Measurements from ENCODE around the gene INTS11. TPM values are rescaled to one million over a fixed set of nuclear protein-coding genes. Genes with fewer than 3 reads are reported as not detected.

INTS11 gene
- total and polyA plus RNA-seq, 2 of the 8 experiments (the other 6 are each of a cell fraction or from before 2014, with no cell fraction given): 113 to 243 TPM

DNA sequence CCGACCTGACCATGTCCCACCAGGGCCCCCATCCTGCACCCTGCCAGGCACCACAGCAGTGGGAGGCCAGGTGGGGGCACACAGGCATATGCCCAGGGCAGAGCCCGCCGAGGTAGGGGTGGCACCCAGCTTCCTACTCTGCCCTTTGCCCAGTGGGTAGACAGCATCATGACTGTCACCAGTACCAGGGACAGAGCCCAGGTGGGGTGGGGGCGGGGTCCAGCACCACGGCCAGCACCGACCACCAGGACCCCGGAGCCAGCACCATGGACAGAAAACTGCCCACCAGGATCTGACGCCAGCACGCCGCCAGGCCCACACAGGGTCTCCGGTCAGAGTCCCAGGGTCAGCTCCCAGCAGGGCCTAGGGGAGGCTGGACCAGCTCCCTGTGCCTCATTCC is 10.4 kb upstream of the INTS11 start:
- Histone ChIP-seq H4K91ac (replicated peaks; ENCODE audit: insufficient read length, low read length) (no peak overlapping the region), H2BK15ac (ENCODE audit: low read length) (no peak overlapping the region), H3K79me1 (ENCODE audit: low read depth, low read length) (peaks cover 4% of the 10 kb centered on the region; the same call in 1 of the 2 replicates), H3K36me3 (ENCODE audit: control insufficient read depth in 2 of 4, insufficient read depth in 4 of 4, low read length in 3 of 4) (peaks cover 0 to 24% (median 6%) of the 10 kb centered on the region in 4 experiments; a peak in 5 of 8 replicates), H3K4me1 (replicated peaks in 1 of 4; ENCODE audit: control insufficient read depth in 3 of 4, insufficient read depth in 4 of 4, low read length in 3 of 4) (no peaks in the 10 kb centered on the region; a peak in 2 of 7 replicates), H3K4me3 (ENCODE audit: extremely low read depth in 1 of 4, insufficient read depth in 2 of 4, low read depth in 3 of 4, low read length in 4 of 4) (no peak overlapping the region), H3K56ac (replicated peaks; ENCODE audit: insufficient read length, low read depth, low read length) (no peak overlapping the region), H3K14ac (ENCODE audit: insufficient read length) (no peak overlapping the region), H3K79me2 (ENCODE audit: control insufficient read depth in 1 of 2, insufficient read depth in 2 of 2, low read length in 2 of 2) (no peaks in the 10 kb centered on the region), H3K9me3 (ENCODE audit: insufficient read depth in 2 of 2, low read depth in 1 of 2, low read length in 1 of 2) (peaks cover 0 to 1% of the 10 kb centered on the region in 2 experiments; a peak in 2 of 4 replicates), H3K4me2 (ENCODE audit: insufficient read depth in 1 of 2, low read depth in 2 of 2, low read length in 2 of 2) (no peak overlapping the region), H3K4ac (replicated peaks; ENCODE audit: insufficient read length, low read depth, low read length) (no peak overlapping the region), H3K23me2 (ENCODE audit: low read depth, low read length) (peaks cover 2% of the 10 kb centered on the region; the same call in 1 of the 2 replicates), H2BK20ac (ENCODE audit: low read length) (no peak overlapping the region), H3K23ac (ENCODE audit: insufficient read length) (no peak overlapping the region), H3K9ac (replicated peaks in 1 of 4; ENCODE audit: extremely low read depth in 1 of 4, low read depth in 3 of 4, low read length in 3 of 4) (no peak overlapping the region), H3K27ac (ENCODE audit: low read depth, low read length) (no peak overlapping the region), H3K18ac (ENCODE audit: extremely low read depth, low read length) (no peak overlapping the region), H2AFZ (ENCODE audit: low read length) (no peak overlapping the region), H2BK5ac (ENCODE audit: low read depth, low read length) (no peak overlapping the region), H4K8ac (ENCODE audit: extremely low read depth, insufficient read depth, low read length) (no peak overlapping the region), H2BK120ac (replicated peaks; ENCODE audit: low read depth, low read length) (no peak overlapping the region), H2BK12ac (ENCODE audit: low read depth, low read length) (no peak overlapping the region), H4K20me1 (replicated peaks in 1 of 2; ENCODE audit: control insufficient read depth in 1 of 2, insufficient read depth in 2 of 2, low read length in 2 of 2) (peaks cover 10 to 28% of the 10 kb centered on the region in 2 experiments), H2AK5ac (ENCODE audit: low read depth, low read length) (no peak overlapping the region), H4K5ac (ENCODE audit: insufficient read length, low read depth, low read length) (no peak overlapping the region), H3K27me3 (replicated peaks in 1 of 4; ENCODE audit: control insufficient read depth in 3 of 4, extremely low read depth in 1 of 4, insufficient read depth in 3 of 4, low read length in 3 of 4) (no peaks in the 10 kb centered on the region; a peak in 1 of 7 replicates)
- 82% methylated on average over 11 of the region's 11 CpGs; no CpG with 5 or more reads in 1 of the 2 experiments for WGBS, 2 experiments (ENCODE audit: extremely low coverage in 1 of 2, insufficient coverage in 1 of 2, insufficient read length in 1 of 2, insufficient replicate concordance in 2 of 2, low coverage in 1 of 2, low lambda C conversion rate in 2 of 2, missing lambda C conversion rate in 1 of 2)
- DNase-seq (ENCODE audit: low read depth in 1 of 2, low spot score in 2 of 2) (peak in 1 of 2 experiments; percentile 87), FAIRE-seq (no peak)
- CTCF ChIA-PET (ENCODE audit: partially characterized antibody): interaction anchor here (0.6 to 3.2 kb wide), 8 partner anchors 10 to 928 kb away, joined by 3 to 13 read pairs (median 4); no protein-coding TSS in a partner anchor
- POLR2A ChIA-PET (ENCODE audit: partially characterized antibody): interaction anchor here (0.8 to 9.0 kb wide), 17 partner anchors 9 to 99 kb away, joined by 3 to 134 read pairs (median 5); partner anchors contain the start of genes AURKAIP1, CCNL2 and DVL1
- TF ChIP-seq SP1 (IDR thresholded peaks at IDR 0.05; ENCODE audit: low read depth, low read length): peak; percentile 48; the same call in 1 of the 2 replicates
- TF ChIP-seq BCL11A (IDR thresholded peaks at IDR 0.05; ENCODE audit: low read depth in 2 of 2, low read length in 2 of 2): no peak
- TF ChIP-seq TCF12 (IDR thresholded peaks at IDR 0.05; ENCODE audit: low read depth, low read length): 0 out of 2 replicates have a peak, but pooled peaks have one; percentile 39
- TF ChIP-seq EGR1 (IDR thresholded peaks at IDR 0.05; ENCODE audit: borderline replicate concordance, low read depth, low read length): peak; percentile 75; the same call in 1 of the 2 replicates
- no peak; the same call in 1 of the 2 replicates for TF ChIP-seq TBP (IDR thresholded peaks at IDR 0.05; ENCODE audit: low read depth, low read length)
- no peak; the same call in 1 of the 2 replicates for TF ChIP-seq RFX5 (IDR thresholded peaks at IDR 0.05; ENCODE audit: borderline replicate concordance, low read depth, low read length)
- TF ChIP-seq SP4 (IDR thresholded peaks at IDR 0.05; ENCODE audit: low read length): 0 out of 2 replicates have a peak, but pooled peaks have one; percentile 65
- TF ChIP-seq SIRT6 (IDR thresholded peaks at IDR 0.05; ENCODE audit: low read length): no peak
- TF ChIP-seq, protein P1, sequence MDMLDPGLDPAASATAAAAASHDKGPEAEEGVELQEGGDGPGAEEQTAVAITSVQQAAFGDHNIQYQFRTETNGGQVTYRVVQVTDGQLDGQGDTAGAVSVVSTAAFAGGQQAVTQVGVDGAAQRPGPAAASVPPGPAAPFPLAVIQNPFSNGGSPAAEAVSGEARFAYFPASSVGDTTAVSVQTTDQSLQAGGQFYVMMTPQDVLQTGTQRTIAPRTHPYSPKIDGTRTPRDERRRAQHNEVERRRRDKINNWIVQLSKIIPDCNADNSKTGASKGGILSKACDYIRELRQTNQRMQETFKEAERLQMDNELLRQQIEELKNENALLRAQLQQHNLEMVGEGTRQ (IDR thresholded peaks at IDR 0.05; ENCODE audit: low read length): no peak
- TF ChIP-seq PHF8 (conservative IDR thresholded peaks at IDR 0.05; ENCODE audit: low read depth, low read length): no peak
- peak; percentile 90 for TF ChIP-seq SAP30 (IDR thresholded peaks at IDR 0.05; ENCODE audit: insufficient read depth, insufficient replicate concordance, low read length)
- TF ChIP-seq, protein P2, sequence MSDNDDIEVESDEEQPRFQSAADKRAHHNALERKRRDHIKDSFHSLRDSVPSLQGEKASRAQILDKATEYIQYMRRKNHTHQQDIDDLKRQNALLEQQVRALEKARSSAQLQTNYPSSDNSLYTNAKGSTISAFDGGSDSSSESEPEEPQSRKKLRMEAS (IDR thresholded peaks at IDR 0.05): peak; percentile 91

Measured in H1 (cell line).